ENCODE data around the gene CRACDL.

GRCh38 chr2:98857001-98857400 is 79.0 kb downstream of the CRACDL start:
- TF ChIP-seq POLR2AphosphoS5 (IDR thresholded peaks at IDR 0.05; ENCODE audit: low read depth, low read length) (no peak), POLR2A (IDR thresholded peaks at IDR 0.05; ENCODE audit: low read depth, low read length) (no peak), PAX5 (IDR thresholded peaks at IDR 0.05; ENCODE audit: insufficient read depth, low read length, severe bottlenecking) (no peak), SPI1 (IDR thresholded peaks at IDR 0.05; ENCODE audit: low read depth, low read length) (no peak)
